ENCODE data around the gene MED22.

- TF ChIP-seq, protein P1, sequence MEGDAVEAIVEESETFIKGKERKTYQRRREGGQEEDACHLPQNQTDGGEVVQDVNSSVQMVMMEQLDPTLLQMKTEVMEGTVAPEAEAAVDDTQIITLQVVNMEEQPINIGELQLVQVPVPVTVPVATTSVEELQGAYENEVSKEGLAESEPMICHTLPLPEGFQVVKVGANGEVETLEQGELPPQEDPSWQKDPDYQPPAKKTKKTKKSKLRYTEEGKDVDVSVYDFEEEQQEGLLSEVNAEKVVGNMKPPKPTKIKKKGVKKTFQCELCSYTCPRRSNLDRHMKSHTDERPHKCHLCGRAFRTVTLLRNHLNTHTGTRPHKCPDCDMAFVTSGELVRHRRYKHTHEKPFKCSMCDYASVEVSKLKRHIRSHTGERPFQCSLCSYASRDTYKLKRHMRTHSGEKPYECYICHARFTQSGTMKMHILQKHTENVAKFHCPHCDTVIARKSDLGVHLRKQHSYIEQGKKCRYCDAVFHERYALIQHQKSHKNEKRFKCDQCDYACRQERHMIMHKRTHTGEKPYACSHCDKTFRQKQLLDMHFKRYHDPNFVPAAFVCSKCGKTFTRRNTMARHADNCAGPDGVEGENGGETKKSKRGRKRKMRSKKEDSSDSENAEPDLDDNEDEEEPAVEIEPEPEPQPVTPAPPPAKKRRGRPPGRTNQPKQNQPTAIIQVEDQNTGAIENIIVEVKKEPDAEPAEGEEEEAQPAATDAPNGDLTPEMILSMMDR (IDR thresholded peaks at IDR 0.05): no peak
- no peak for TF ChIP-seq POLR2A (IDR thresholded peaks at IDR 0.05)
Observed at GRCh38 chr9:133321411-133321935, 26.5 kb downstream of the MED22 start.
